Measurements from ENCODE around the gene ASIC4. TPM values are rescaled to one million over a fixed set of nuclear protein-coding genes. Genes with fewer than 3 reads are reported as not detected.

ASIC4 gene
- total RNA-seq, 2 experiments from 2014 or later: not detected

DNA sequence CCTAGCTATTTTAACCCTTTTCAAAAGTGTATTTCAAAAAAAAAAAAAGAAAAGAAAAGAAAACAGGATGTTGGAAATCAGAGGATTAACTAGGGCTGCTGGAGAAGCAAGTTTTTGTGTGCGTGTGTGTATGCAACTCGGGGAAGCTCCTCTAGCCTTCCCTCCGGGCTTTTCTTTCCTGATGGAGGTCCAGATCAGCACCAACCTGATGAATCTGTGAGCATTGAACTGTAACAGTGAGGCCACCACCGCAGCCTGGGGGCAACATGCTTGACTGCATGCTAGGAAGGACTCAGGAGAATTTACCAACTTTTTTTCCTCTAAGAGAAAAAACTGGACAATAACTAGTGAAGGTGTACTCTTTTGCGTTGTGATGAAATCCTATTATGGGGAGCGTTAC, 54.8 kb downstream of the ASIC4 start:
- POLR2A ChIA-PET: no interaction called here
- CTCF ChIA-PET: no interaction called here

GRCh38 chr2:219569635-219570034, 55.4 kb downstream of the ASIC4 start:
- ChIA-PET CTCF (interaction anchor here (2.0 kb wide), 1 partner anchor 9 kb away, joined by 11 read pairs; no protein-coding TSS in a partner anchor), POLR2A (no interaction called here)

- CTCF ChIA-PET: interaction anchor here (1.5 to 2.0 kb wide), 2 partner anchors 10 to 29 kb away, joined by 5 to 11 read pairs; no protein-coding TSS in a partner anchor
- POLR2A ChIA-PET: interaction anchor here (0.6 kb wide), 1 partner anchor 17 kb away, joined by 3 read pairs; no protein-coding TSS in a partner anchor
Observed at GRCh38 chr2:219570194-219570923, 56.1 kb downstream of the ASIC4 start.

GRCh38 chr2:219570924-219571310, 56.6 kb downstream of the ASIC4 start:
- POLR2A ChIA-PET: interaction anchor here (0.6 kb wide), 1 partner anchor 17 kb away, joined by 3 read pairs; no protein-coding TSS in a partner anchor
- CTCF ChIA-PET: interaction anchor here (0.5 to 2.0 kb wide), 3 partner anchors 11 to 113 kb away, joined by 4 to 11 read pairs (median 5); no protein-coding TSS in a partner anchor

- POLR2A ChIA-PET: interaction anchor here (0.6 kb wide), 1 partner anchor 199 kb away, joined by 3 read pairs; no protein-coding TSS in a partner anchor
Observed at GRCh38 chr2:219571311-219572236, 57.3 kb downstream of the ASIC4 start, which contains the start of gene OBSL1. Gene OBSL1, minus strand, starts transcription at chr2:219571539. Its CDS starts 307 bp downstream, at chr2:219571232.

DNA sequence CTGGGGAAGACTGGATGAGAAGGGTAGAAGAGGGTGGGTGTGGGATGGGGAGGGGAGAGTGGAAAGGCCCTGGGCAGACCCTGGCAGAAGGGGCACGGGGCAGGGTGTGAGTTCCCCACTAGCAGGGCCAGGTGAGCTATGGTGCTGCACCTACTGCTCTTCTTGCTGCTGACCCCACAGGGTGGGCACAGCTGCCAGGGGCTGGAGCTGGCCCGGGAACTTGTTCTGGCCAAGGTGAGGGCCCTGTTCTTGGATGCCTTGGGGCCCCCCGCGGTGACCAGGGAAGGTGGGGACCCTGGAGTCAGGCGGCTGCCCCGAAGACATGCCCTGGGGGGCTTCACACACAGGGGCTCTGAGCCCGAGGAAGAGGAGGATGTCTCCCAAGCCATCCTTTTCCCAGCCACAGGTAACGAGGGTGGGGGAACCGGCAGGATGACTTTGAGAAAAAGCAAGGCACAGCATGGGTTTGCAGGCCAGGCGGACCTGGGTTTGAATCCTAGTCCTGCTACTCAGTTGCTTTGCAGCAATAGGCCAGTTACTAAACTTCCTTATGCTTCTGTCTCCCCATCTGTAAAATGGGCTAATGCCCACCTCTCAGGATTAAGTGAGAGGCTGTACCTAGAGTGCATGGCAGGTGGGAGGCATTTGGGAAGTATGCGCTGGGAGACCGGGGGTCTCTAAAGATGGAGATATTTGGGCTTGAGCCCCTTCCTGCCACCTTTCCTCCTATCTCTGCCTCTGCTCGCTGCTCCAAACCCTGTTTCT, 58.1 kb downstream of the ASIC4 start, which contains the start of gene INHA:
Gene INHA, plus strand, starts transcription at position 74 of the 765 bp plus-strand sequence. Its CDS starts 65 bp downstream, at position 139.
- ChIA-PET POLR2A (interaction anchor here (0.6 kb wide), 1 partner anchor 199 kb away, joined by 3 read pairs; no protein-coding TSS in a partner anchor), CTCF (interaction anchor here (1.5 kb wide), 1 partner anchor 31 kb away, joined by 5 read pairs; no protein-coding TSS in a partner anchor)

More at GRCh38 chr2:219571311-219572236, 57.3 kb downstream of the ASIC4 start, which contains the start of gene OBSL1:
- CTCF ChIA-PET: interaction anchor here (0.5 to 2.0 kb wide), 4 partner anchors 11 to 360 kb away, joined by 4 to 11 read pairs (median 5); no protein-coding TSS in a partner anchor

- CTCF ChIA-PET: no interaction called here
- POLR2A ChIA-PET: no interaction called here
Observed at GRCh38 chr2:219573166-219573565, 58.9 kb downstream of the ASIC4 start.

- CTCF ChIA-PET: no interaction called here
Observed at GRCh38 chr2:219574484-219575311, 60.4 kb downstream of the ASIC4 start.

GRCh38 chr2:219575566-219576504, 61.6 kb downstream of the ASIC4 start:
- POLR2A ChIA-PET: no interaction called here
- CTCF ChIA-PET: no interaction called here

More at GRCh38 chr2:219574484-219575311, 60.4 kb downstream of the ASIC4 start:
- POLR2A ChIA-PET: no interaction called here

DNA sequence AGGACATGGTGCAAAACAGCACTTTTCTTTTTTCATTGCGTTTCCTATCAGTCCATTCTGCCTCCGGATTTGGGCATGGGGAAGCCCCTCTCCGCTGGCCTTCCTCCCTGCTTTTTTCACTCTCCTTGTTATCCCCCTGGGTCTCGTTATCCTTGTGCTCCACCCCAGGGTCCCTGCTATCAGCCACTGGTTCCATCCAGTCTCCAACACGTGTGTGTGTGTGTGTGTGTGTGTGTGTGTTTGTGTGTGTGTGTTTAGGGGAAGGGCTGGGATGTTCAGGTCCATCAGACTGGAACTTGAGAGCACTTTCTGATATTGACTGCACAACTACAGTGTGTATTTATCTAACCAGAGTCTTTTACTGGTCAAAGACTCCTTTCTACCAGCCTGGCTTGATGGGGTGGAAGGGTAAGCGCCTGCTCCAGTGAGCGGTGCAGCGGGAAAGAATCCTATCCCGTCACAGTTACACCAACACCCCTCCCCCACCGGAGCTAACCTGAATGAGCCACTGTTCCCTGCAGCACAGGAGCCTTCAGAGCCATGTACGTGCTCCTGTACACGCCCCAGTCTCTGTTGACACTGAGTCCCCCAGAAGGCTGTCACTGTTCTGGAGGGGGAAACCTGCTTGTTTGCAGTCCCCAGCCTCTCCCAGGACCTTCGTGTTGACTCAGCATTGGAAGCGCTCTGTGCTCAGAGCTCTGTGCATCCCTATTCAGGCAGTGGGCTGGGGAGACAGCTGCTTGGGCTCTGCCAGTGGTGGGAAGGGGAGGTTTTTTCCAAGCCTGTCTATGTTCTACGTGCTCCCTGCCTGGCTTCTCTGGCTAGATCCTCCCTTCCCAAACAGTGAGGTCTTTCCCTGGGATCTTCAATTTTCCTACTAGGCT, 62.5 kb downstream of the ASIC4 start:
- ChIA-PET POLR2A (no interaction called here), CTCF (interaction anchor here (1.6 kb wide), 1 partner anchor 17 kb away, joined by 4 read pairs; no protein-coding TSS in a partner anchor)

DNA sequence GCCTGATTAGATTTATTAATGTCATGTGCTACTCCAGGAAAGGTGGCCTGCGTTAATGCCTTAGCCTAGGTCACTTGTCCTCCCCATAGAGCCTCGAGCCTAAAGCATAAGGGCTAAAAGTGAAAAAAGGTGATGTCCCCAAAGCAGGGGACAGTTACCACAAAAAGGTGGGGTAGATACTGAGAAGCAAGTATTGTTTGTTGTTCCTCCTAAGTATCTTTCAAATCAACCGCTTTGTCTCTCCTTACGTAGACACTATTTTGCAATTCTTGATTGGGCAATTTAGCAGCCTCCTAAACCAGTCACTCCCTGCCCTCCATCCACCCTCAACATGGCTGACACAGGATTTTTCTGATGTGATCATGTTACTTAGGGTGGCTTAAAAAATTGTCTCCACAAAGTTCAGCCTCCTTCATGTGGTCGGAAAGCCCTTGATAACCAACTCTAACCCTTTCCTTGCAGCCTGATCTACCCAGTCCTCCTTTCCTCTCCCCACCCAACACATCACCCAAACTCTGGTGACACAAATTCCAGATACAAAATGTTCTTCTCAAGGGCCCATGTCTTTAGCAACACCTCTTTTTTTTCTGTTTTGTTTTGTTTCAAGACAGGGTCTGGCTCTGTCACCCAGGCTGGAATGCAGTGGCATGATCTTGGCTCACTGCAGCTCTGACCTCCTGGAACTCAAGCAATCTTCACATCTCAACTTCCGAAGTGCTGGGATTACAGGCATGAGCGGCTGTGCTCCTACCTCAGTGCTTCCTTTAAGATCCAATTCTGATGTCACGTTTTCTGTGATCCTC, 64.7 kb downstream of the ASIC4 start:
- ChIA-PET CTCF (no interaction called here), POLR2A (interaction anchor here (0.6 kb wide), 1 partner anchor 19 kb away, joined by 3 read pairs; no protein-coding TSS in a partner anchor)

DNA sequence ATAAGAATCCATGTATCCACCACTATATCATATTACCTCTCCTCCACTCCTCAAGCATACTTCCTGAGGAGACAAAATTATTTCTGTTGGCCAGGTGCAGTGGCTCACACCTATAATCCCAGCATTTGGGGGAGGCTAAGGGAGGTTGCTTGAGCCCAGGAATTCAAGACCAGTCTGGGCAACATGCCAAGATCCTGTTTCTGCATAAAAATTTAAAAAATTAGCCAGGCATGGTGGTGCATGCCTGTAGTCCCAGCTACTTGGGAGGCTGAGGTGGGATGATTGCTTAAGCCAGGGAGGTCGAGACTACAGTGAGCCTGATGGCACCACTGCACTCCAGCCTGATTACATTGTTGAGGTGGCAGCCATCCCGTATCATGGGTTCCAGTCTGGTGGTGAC, 67.1 kb downstream of the ASIC4 start:
- ChIA-PET CTCF (interaction anchor here (1.0 kb wide), 1 partner anchor 21 kb away, joined by 3 read pairs; no protein-coding TSS in a partner anchor), POLR2A (no interaction called here)

Data from activated CD8-positive, alpha-beta memory T cell treated with anti-CD3 and anti-CD28 coated beads for 36 hours (primary cell).